ENCODE data around the gene PPP2R5A. TPM values are rescaled to one million over a fixed set of nuclear protein-coding genes. Genes with fewer than 3 reads are reported as not detected.
"Not testable (repeated sequence)": the region's sequence is repeated elsewhere in the genome, so short reads cannot be mapped to it uniquely, and the experiment has no call there.

PPP2R5A gene
- total RNA-seq, 1 donor = 29.4 TPM

GRCh38 chr1:212309967-212310366 lies 24.8 kb downstream of the PPP2R5A start:
- no peak for DNase-seq (ENCODE audit: low read depth)
- no peak for TF ChIP-seq CTCF (IDR thresholded peaks at IDR 0.05; ENCODE audit: insufficient read depth, low read depth, low read length)
- no peak overlapping the region for H3K4me3 ChIP-seq (ENCODE audit: low read depth, low read length)

- no peak overlapping the region for H3K4me3 ChIP-seq (ENCODE audit: low read depth, low read length)
- no peak for TF ChIP-seq CTCF (IDR thresholded peaks at IDR 0.05; ENCODE audit: insufficient read depth, low read depth, low read length)
- no peak for DNase-seq (ENCODE audit: low read depth)
These were observed 25.2 kb downstream of the PPP2R5A start for GRCh38 chr1:212310383-212310782.

GRCh38 chr1:212311836-212312497 lies 26.8 kb downstream of the PPP2R5A start:
- no peak for DNase-seq (ENCODE audit: low read depth)
- TF ChIP-seq CTCF (IDR thresholded peaks at IDR 0.05; ENCODE audit: insufficient read depth, low read depth, low read length) = no peak
- no peak overlapping the region for H3K4me3 ChIP-seq (ENCODE audit: low read depth, low read length)

GRCh38 chr1:212313616-212314015 lies 28.4 kb downstream of the PPP2R5A start:
- H3K4me3 ChIP-seq (ENCODE audit: low read depth, low read length) = no peak overlapping the region
- TF ChIP-seq CTCF (IDR thresholded peaks at IDR 0.05; ENCODE audit: insufficient read depth, low read depth, low read length) = no peak
- DNase-seq (ENCODE audit: low read depth) = peak; percentile 70

- H3K4me3 ChIP-seq (ENCODE audit: low read depth, low read length) = no peak overlapping the region
- DNase-seq (ENCODE audit: low read depth) = no peak
- no peak for TF ChIP-seq CTCF (IDR thresholded peaks at IDR 0.05; ENCODE audit: insufficient read depth, low read depth, low read length)
These were observed 30.0 kb downstream of the PPP2R5A start for GRCh38 chr1:212315184-212315583.

GRCh38 chr1:212315907-212316306 lies 30.7 kb downstream of the PPP2R5A start:
- peak; percentile 38 for TF ChIP-seq CTCF (IDR thresholded peaks at IDR 0.05; ENCODE audit: insufficient read depth, low read depth, low read length)
- no peak overlapping the region for H3K4me3 ChIP-seq (ENCODE audit: low read depth, low read length)
- peak; percentile 40 for DNase-seq (ENCODE audit: low read depth)

- H3K4me3 ChIP-seq (ENCODE audit: low read depth, low read length) = no peak overlapping the region
- TF ChIP-seq CTCF (IDR thresholded peaks at IDR 0.05; ENCODE audit: insufficient read depth, low read depth, low read length) = no peak
- DNase-seq (ENCODE audit: low read depth) = no peak
These were observed 32.7 kb downstream of the PPP2R5A start for GRCh38 chr1:212317916-212318315.

- not testable (repeated sequence) for DNase-seq (ENCODE audit: low read depth); H3K4me3 ChIP-seq (ENCODE audit: low read depth, low read length)
These were observed 35.8 kb downstream of the PPP2R5A start for GRCh38 chr1:212321031-212321430.

All from fibroblast of villous mesenchyme (primary cell).